Fibroblast of upper back skin (primary cell): ENCODE results near the gene CDH22.

Source experiments
- DNase-seq: peaks from one replicate; pipeline ENCODE4 v3.0.0-alpha.2; 2013

CDH22 gene

DNA sequence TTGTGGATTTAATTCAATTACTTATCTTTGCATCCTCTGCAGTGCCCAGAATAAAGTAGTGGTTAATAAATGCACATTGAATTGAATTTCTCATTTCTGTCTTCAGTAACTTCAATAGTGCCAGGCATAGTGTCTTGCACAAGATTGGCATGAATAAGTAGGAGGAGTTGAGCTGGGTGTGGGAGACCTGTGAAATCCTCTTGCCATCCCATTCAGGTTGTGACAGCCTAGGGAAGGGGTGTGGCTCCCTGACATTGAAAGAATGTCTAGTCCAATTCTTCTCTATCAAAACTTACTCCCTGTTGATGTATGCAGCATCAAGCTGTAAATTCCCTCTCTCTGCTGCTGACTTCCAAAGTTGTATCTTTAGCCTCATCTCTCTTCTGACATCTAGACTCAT is 73.2 kb downstream of the CDH22 start:
- no peak for DNase-seq

GRCh38 chr20:46233701-46234100 is 74.6 kb downstream of the CDH22 start:
- DNase-seq = no peak

GRCh38 chr20:46232539-46232938 is 75.8 kb downstream of the CDH22 start:
- no peak for DNase-seq

DNA sequence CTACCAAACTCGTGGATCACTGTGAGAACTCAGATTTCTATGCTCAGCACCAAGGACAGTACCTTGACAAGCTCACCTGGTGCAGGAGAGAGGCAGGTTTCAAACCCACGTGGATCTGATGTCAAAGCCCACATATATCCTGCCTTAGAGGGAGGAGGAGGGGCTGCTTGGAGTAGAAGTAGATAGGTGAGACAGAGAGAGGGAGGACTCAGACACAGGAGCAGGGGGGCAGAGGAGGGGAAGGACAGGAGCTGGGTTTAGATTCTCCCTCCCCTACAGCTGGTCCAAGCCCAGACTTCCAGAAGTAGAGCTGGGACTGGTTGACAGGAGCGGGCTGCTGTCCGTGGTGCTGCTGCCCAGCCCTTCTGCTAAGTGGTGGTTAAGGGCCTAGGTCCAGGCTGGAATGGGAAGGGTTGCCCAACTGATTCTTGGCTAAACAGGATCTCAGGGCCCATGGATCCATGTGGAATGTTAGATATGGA is 77.5 kb downstream of the CDH22 start:
- peak; percentile 16 for DNase-seq

DNA sequence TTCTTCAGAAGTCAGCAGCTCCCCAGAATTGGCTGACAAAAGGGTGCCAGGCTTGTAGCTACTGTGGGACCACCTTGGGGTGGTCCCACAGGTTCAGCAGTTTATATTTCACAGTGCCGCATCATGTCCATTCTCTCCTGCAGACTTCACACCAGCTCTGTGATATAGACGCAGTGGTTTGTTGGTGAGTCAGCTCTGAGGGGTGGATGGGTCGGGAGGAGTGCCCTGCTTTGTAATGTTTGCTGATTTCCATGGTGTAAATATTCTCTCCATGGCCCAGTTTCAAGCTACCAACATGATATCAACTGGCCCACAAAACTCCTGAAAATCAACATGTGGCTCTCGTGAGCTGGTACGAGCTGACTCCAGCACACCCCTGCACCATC is 78.2 kb downstream of the CDH22 start:
- DNase-seq = no peak

DNA sequence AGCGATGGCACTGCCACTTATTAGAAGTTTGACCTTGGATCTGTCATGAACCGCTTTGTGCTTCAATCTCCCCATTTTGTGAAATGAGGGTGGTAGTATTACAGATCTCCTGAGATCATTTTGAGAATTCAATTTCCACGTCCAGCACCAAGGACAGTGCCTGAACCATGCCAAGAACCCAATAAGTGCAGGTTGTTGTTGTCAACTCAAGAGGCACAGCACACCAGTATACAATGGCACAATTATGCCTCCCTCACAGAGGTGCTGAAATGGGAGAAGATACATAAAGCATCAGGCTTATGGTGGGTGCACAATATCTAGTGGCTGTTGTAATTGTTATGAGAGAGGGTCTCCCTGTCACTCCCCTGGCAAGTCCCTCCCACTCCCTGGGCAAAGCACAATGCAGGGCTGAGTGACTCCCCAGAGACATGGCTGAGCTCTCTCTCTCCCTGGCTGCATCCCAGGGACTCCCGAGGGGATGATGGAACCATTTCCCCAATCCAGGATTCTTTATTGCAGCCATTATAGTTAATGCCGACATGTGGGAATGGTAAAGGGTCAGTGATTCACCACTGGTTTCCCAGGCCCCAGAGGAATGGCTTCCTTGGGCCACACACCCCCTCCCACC is 78.7 kb downstream of the CDH22 start:
- no peak for DNase-seq

DNA sequence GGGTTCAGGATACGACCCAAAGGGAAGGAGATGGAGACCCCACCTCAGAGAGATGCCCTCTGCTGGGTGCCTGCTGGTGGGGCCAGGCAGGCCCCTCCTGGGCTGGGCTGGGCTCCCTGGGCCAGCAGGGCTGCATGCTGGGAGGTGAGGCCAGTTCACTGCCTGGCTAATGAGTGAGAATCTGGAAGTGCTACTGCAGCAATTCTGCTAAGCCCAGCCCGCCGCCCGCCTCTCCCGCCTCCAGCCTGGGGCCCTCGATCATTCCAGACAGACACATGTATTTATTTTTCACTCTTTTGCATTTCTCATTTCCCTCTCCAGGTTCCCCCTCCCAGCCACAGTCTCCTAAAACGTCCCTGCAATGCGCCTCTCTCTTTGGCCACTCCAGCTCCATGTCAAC is 79.6 kb downstream of the CDH22 start:
- DNase-seq = no peak

GRCh38 chr20:46227272-46227767 is 81.0 kb downstream of the CDH22 start:
- no peak for DNase-seq

DNA sequence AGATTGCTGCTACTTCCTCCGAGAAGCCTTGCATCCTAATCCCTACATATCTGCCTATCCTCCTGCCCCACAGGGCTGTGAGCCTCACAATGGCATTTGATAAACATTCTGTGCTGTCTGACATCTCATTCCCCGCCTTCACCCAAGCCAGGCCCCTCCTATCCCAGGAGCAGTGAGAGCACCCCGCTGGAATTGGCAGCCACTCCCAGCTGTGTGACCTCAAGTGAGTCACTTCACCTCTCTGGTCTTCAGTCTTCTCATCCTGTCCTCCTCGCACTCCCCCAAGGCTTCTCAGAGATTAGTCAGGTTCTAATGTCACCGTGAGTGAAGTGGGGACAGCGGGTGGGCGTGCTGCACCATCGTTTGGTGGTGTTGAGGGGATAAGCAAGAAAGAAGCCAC is 81.7 kb downstream of the CDH22 start:
- DNase-seq = no peak

DNA sequence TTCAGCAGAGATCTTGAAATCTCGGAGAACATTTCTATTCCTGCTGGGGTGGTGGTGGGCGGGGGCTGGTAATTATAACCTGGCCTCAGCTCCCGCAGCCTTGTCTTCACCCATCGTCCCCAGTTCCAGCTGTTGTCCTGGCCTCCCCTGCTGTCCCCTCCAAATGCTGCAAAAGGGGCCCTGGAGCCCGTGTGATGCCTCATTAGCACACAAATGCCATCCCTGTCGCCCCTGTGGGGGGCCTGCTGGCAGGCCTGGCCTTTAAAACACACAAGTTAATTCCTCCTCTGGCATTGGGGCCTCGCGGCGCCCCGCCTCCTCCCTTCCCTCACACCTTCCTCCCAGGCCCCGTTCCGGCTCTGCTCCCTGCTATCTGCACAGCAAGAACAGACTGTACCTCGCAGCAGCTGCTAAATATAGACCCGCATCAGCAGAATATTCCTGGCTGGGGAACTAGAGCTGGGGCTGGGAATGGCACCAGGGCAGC is 85.7 kb downstream of the CDH22 start:
- no peak for DNase-seq

GRCh38 chr20:46221256-46221833 is 87.0 kb downstream of the CDH22 start:
- no peak for DNase-seq

DNA sequence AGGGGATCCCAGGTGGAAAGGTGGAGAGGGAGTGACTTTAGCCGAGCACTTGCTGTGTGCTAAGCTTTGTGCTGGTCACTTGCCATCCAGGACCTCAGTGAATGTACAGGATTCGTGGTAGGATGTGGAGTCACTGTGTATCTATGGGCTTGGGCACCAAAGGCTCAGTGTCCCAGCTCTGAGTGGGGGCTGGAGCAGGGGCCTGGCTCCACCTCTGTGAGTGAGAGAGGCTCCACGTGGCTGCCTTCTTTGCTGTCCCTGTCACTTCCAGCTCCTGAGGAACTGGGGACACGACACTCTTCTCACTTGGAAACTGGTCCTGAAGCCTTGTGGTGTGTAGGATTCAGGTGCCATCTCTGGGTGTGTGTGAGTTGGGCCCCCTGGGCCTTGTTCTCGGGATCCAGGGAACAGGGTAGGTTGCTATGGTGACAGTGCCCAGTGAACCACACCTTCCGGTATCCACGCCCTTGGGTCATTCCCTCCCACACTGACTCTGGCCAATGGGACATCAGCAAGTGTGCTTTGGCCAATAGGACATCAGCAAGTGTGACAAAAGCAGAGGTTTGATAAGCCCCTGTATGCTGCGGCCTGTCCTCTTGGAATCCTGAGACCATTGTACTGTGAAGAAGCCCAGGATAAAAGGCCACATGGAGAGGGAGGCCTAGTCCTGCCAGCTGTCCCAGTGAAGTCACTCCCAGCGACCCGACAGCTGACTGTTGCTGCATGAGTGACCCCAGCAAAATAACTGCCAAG is 87.7 kb downstream of the CDH22 start:
- DNase-seq = no peak

DNA sequence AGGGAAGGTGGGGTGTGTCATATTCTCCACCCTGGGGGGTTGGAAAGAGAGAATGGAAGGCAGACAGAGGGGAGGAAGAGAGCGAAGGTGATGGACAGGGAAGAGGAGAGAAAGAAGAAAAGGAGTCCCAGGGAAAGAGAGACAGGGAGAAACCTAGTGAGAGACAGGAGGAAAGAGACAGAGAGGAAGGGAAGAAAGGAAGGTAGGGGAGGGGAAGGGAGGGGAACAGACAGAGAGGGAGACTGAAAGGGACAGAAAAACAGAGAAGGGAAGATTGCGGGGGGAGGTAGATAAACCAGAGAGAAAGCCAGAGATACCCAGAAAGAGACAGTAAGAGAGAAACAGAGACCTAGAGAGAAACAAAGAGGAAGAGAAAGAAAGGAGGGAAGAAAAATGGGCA is 88.4 kb downstream of the CDH22 start:
- no peak for DNase-seq

GRCh38 chr20:46219190-46219589 is 89.1 kb downstream of the CDH22 start:
- no peak for DNase-seq

DNA sequence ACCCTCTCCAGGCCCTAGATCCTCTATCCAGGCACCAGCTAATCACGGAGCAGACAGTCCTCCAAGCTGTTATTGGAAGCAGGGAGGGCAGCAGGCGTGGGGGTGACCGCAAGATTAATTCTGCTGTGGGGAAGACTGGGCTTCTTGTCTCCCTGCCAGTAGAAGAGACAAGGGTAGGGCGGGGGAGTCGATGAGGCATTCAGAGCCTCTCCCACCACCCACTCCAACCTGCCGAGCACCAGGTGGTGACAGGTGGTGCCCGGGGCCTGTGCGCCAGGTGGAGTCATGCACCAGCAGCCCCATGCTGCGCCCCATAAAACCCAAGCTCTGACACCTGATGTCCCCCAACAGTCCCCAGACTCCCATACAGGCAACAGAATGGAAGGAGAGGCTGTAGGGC is 89.6 kb downstream of the CDH22 start:
- no peak for DNase-seq

- no peak for DNase-seq
Measured at GRCh38 chr20:46217583-46217982, 90.7 kb downstream of the CDH22 start.

- no peak for DNase-seq
Measured at GRCh38 chr20:46216770-46217464, 91.4 kb downstream of the CDH22 start.

DNA sequence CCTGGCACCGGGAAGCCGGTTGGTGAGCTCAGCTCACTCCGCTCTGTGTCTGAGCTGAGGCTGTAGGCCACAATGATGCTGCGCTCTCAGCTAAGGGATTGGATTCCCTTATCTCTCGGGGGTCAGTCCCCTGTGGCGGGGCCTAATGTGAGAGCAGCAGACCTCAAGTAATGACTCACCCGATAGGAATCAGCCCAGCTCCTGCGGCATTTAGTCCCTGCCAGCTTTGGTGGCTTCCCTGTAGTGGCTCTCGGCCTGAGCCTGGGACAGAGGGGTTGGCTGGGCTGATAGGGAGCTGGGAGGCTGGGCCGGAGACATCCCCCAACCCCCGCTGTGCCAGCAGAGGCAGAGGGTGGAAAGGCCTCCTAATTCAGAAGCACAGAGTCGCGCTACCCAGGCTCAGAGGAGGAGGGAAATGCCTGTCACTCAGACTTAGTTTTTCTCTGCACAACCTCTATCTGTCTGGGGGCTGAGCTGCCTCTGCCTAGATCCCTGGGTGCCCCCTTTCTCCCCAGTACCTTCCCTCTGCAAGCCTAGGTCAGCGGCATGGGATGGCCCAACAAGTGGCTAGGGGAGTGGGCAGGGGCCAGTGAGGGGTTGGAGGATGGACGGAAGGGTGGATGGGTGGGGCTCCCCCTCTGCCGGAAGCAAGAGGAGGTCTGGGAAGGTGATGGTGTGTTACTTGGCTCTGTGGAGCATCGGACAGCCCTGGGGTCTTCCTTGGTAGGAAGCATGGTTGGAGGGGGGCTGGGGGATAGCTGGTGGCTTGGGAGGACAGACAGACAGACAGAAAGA is 92.2 kb downstream of the CDH22 start:
- peak; percentile 46 for DNase-seq

DNA sequence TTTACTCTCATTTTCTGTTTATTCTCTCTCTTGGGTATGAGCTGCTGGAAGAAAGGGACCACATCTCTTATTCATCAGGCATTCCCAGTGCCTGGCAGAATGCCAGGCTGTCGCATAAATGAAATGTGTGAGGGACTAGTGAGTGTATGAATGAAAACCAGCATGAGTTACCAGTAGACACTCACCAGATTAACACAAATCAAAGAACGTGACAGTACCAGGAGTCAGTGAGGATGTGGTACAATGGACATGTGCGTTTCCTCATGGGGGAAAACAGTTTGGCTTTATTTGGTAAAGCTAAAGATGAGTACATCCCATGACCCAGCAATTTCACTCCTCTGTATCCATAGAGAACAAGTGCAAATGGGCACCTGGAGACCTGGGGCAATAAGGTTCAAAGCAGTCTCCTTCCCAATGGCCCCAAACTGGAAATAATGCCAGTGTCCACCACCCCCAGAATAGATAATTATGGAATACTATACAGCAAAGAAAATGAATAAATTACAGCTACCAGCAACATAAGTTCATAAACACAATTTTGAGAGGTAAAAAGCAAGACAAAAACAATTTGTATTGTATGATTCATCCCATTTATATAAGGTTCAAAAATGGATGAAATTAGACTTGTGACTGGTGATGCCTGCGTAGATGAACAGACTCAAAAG is 93.3 kb downstream of the CDH22 start:
- peak; percentile 24 for DNase-seq

GRCh38 chr20:46213946-46214823 is 94.1 kb downstream of the CDH22 start:
- DNase-seq = peak; percentile 28

GRCh38 chr20:46212876-46213275 is 95.4 kb downstream of the CDH22 start:
- DNase-seq = no peak
